SK-N-SH (cell line): ENCODE results near the gene SCARB2. TPM values are rescaled to one million over a fixed set of nuclear protein-coding genes. Genes with fewer than 3 reads are reported as not detected.

Experiments used
- CTCF ChIA-PET: fragments of 300-600, 350-600 bp; formaldehyde crosslinking; extraction: SDS; loops from one replicate; lab custom pipeline; 2021; lab: Yijun Ruan, JAX
- POLR2A ChIA-PET: fragments of 350-600 bp; sonication (Branson Sonifier 250); formaldehyde crosslinking; extraction: SDS; loops from one replicate; lab custom pipeline; 2020; ENCODE audit warnings: antibody characterized with exemption, inconsistent platforms; lab: Yijun Ruan, JAX
- DNase-seq: peaks from one replicate; pipeline ENCODE4 v3.0.0; 2012
- H2AFZ ChIP-seq: fragments of 200-600 bp; sonication (generic); 2 replicates; pipeline ENCODE4 v1.8.1; 2016; ENCODE audit warnings: antibody characterized with exemption, mild to moderate bottlenecking, low read depth
- H3F3A ChIP-seq: fragments of 200-600 bp; sonication (generic); replicated peaks from 2 replicates; pipeline ENCODE3; 2016; ENCODE audit warnings: antibody characterized with exemption, mild to moderate bottlenecking; ENCODE audit not compliant: insufficient read depth
- H3K27ac ChIP-seq, 2 experiments: fragments of 200-500 bp in 1 of 2; fragments of 200-600 bp in 1 of 2; sonication (Bioruptor generic) in 1 of 2; sonication (generic), shearing (Covaris generic) in 1 of 2; 2 replicates each; pipeline versions ENCODE4 v1.5.1 to v1.6.1; 2014 to 2016; ENCODE audit warnings: low read depth in 2 of 2, inconsistent platforms in 1 of 2, low read length in 1 of 2, mild to moderate bottlenecking in 1 of 2, mixed read lengths in 1 of 2
- H3K27me3 ChIP-seq: fragments of 200-600 bp; sonication (generic), shearing (Covaris generic); 2 replicates; pipeline ENCODE4 v1.6.1; 2016; ENCODE audit warnings: mixed run types; ENCODE audit not compliant: insufficient read depth
- H3K36me3 ChIP-seq, 2 experiments: fragments of 200-500 bp in 1 of 2; fragments of 200-600 bp in 1 of 2; sonication (Bioruptor generic) in 1 of 2; sonication (generic) in 1 of 2; replicated peaks in 1 of 2; 2 replicates each; pipeline versions ENCODE3 to v1.5.1; 2014 to 2016; ENCODE audit warnings: low read length in 1 of 2, mild to moderate bottlenecking in 1 of 2; ENCODE audit not compliant: insufficient read depth in 2 of 2, control insufficient read depth in 1 of 2
- H3K4me1 ChIP-seq, 2 experiments: fragments of 200-500 bp in 1 of 2; fragments of 200-600 bp in 1 of 2; sonication (Bioruptor generic) in 1 of 2; sonication (generic), shearing (Covaris generic) in 1 of 2; 2 replicates each; pipeline versions ENCODE4 v1.5.1 to v1.6.1; 2014 to 2016; ENCODE audit warnings: low read depth in 1 of 2, low read length in 1 of 2, mixed run types in 1 of 2; ENCODE audit not compliant: insufficient read depth in 2 of 2, control insufficient read depth in 1 of 2
- H3K4me2 ChIP-seq: fragments of 200-600 bp; sonication (generic), shearing (Covaris generic); 2 replicates; pipeline ENCODE4 v1.6.1; 2017; ENCODE audit warnings: mixed run types
- H3K4me3 ChIP-seq, 2 experiments: fragments of 200-500 bp in 1 of 2; fragments of 200-600 bp in 1 of 2; sonication (Bioruptor generic) in 1 of 2; sonication (generic), shearing (Covaris generic) in 1 of 2; 2 replicates each; pipeline versions ENCODE4 v1.5.1 to v1.8.1; 2014 to 2016; ENCODE audit warnings: low read depth in 2 of 2, inconsistent platforms in 1 of 2, low read length in 1 of 2, mild to moderate bottlenecking in 1 of 2, mixed read lengths in 1 of 2, moderate library complexity in 1 of 2
- H3K79me2 ChIP-seq: fragments of 200-600 bp; sonication (generic); 2 replicates; pipeline ENCODE4 v1.8.1; 2017; ENCODE audit warnings: mild to moderate bottlenecking; ENCODE audit not compliant: insufficient read depth
- H3K9ac ChIP-seq: fragments of 200-600 bp; sonication (generic); 2 replicates; pipeline ENCODE4 v1.6.1; 2017; ENCODE audit warnings: mixed run types
- H3K9me2 ChIP-seq: fragments of 200-600 bp; sonication (generic); 2 replicates; pipeline ENCODE4 v1.6.1; 2017; ENCODE audit warnings: mixed run types
- H3K9me3 ChIP-seq: fragments of 200-600 bp; sonication (generic); 2 replicates; pipeline ENCODE4 v1.6.1; 2017; ENCODE audit warnings: mixed run types, mild to moderate bottlenecking, moderate library complexity
- H4K20me1 ChIP-seq: fragments of 200-600 bp; sonication (generic); 2 replicates; pipeline ENCODE4 v1.6.1; 2017; ENCODE audit warnings: mild to moderate bottlenecking, mixed run types; ENCODE audit not compliant: insufficient read depth
- CHD2 ChIP-seq: fragments of 150-350 bp; IDR thresholded peaks from 2 replicates; pipeline ENCODE4 v1.6.1; 2018; ENCODE audit warnings: low read length; ENCODE audit not compliant: partially characterized antibody
- CTCF ChIP-seq: fragments of 200-600 bp; sonication (generic); IDR thresholded peaks from 2 replicates; pipeline ENCODE4 v1.6.1; 2017; ENCODE audit warnings: antibody characterized with exemption, mild to moderate bottlenecking, moderate library complexity
- ELF1 ChIP-seq: IDR thresholded peaks from 2 replicates; pipeline ENCODE4 v1.4.0; 2012
- EP300 ChIP-seq, 2 experiments: IDR thresholded peaks; 2 replicates each; pipeline versions ENCODE4 v1.4.0 to v1.6.1; 2012; ENCODE audit warnings: borderline replicate concordance in 1 of 2, low read depth in 1 of 2, low read length in 1 of 2
- EZH2phosphoT487 ChIP-seq: fragments of 200-600 bp; sonication (generic); IDR thresholded peaks from 2 replicates; pipeline ENCODE4 v1.6.1; 2017; ENCODE audit warnings: low read depth, mixed run types, mild to moderate bottlenecking, antibody characterized with exemption, moderate library complexity, borderline replicate concordance
- GABPA ChIP-seq: IDR thresholded peaks from 2 replicates; pipeline ENCODE4 v1.4.0; 2012; ENCODE audit warnings: low read depth, mild to moderate bottlenecking
- JUND ChIP-seq: IDR thresholded peaks from 2 replicates; pipeline ENCODE4 v1.4.0; 2012
- MEF2A ChIP-seq: IDR thresholded peaks from 2 replicates; pipeline ENCODE4 v1.4.0; 2012; ENCODE audit warnings: low read depth, borderline replicate concordance
- MXI1 ChIP-seq: IDR thresholded peaks from 2 replicates; pipeline ENCODE4 v1.6.1; 2012; ENCODE audit warnings: mild to moderate bottlenecking, low read depth, low read length, improper control_type of control experiment
- NRF1 ChIP-seq: IDR thresholded peaks from 2 replicates; pipeline ENCODE4 v1.6.1; 2012; ENCODE audit warnings: low read depth, mild to moderate bottlenecking, low read length
- POLR2AphosphoS5 ChIP-seq: IDR thresholded peaks from 2 replicates; pipeline ENCODE4 v1.6.1; 2012; ENCODE audit warnings: low read depth, low read length
- RAD21 ChIP-seq: IDR thresholded peaks from 2 replicates; pipeline ENCODE4 v1.6.1; 2012; ENCODE audit warnings: mild to moderate bottlenecking, low read length
- RXRA ChIP-seq: IDR thresholded peaks from 2 replicates; pipeline ENCODE4 v1.4.0; 2012; ENCODE audit warnings: low read depth, mild to moderate bottlenecking, borderline replicate concordance
- SMC3 ChIP-seq: IDR thresholded peaks from 2 replicates; pipeline ENCODE4 v1.6.1; 2012; ENCODE audit warnings: low read depth, low read length, improper control_type of control experiment
- TAF1 ChIP-seq: IDR thresholded peaks from 2 replicates; pipeline ENCODE4 v1.6.1; 2012; ENCODE audit warnings: low read depth, mild to moderate bottlenecking, low read length, moderate library complexity, borderline replicate concordance
- TCF12 ChIP-seq: IDR thresholded peaks from 2 replicates; pipeline ENCODE4 v1.4.0; 2012
- WGBS: methylation state at CpG from one replicate; pipeline ENCODE4 v1.1.6; 2017; ENCODE audit warnings: low lambda C conversion rate; 5-methylcytosine and 5-hydroxymethylcytosine counted together
- polyA plus RNA-seq, 3 experiments: library from polyadenylated mRNA; depleted of rRNA; stranded (reverse); fragments of >200 nt; gene quantifications; 2 replicates each; pipeline ENCODE4 v1.2.3, GENCODE V29; 2012
- TF ChIP-seq, protein P1 (sequence below): IDR thresholded peaks from 2 replicates; pipeline ENCODE4 v1.4.0; 2012; ENCODE audit warnings: low read depth, borderline replicate concordance
- TF ChIP-seq, protein P2 (sequence below): IDR thresholded peaks from 2 replicates; pipeline ENCODE4; 2012
- TF ChIP-seq, protein P3 (sequence below): fragments of 150-350 bp; IDR thresholded peaks from 2 replicates; pipeline ENCODE4 v1.6.1; 2016; ENCODE audit warnings: mild to moderate bottlenecking, low read depth, low read length
- TF ChIP-seq, protein P4 (sequence below): IDR thresholded peaks from 2 replicates; pipeline ENCODE4 v1.4.0; 2012; ENCODE audit warnings: low read depth, borderline replicate concordance

SCARB2 gene
- polyA plus RNA-seq, 1 of the 3 experiments (the other 2 are of a cell fraction) = 82.6 TPM

- no peak overlapping the region for H3K4me3 ChIP-seq
- H3K9me2 ChIP-seq = no peaks in the 10 kb centered on the region
- POLR2A ChIA-PET = no interaction called here
- H3K4me2 ChIP-seq = no peak overlapping the region
- peaks cover 5% of the 10 kb centered on the region for H3F3A ChIP-seq
- H2AFZ ChIP-seq = no peak overlapping the region
- TF ChIP-seq JUND = no peak
- TF ChIP-seq CTCF = no peak
- no peak for TF ChIP-seq TAF1
- TF ChIP-seq GABPA = no peak
- no peak for TF ChIP-seq ELF1
- TF ChIP-seq, protein P1, sequence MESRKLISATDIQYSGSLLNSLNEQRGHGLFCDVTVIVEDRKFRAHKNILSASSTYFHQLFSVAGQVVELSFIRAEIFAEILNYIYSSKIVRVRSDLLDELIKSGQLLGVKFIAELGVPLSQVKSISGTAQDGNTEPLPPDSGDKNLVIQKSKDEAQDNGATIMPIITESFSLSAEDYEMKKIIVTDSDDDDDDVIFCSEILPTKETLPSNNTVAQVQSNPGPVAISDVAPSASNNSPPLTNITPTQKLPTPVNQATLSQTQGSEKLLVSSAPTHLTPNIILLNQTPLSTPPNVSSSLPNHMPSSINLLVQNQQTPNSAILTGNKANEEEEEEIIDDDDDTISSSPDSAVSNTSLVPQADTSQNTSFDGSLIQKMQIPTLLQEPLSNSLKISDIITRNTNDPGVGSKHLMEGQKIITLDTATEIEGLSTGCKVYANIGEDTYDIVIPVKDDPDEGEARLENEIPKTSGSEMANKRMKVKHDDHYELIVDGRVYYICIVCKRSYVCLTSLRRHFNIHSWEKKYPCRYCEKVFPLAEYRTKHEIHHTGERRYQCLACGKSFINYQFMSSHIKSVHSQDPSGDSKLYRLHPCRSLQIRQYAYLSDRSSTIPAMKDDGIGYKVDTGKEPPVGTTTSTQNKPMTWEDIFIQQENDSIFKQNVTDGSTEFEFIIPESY = no peak
- no peak for TF ChIP-seq MXI1
- TF ChIP-seq POLR2AphosphoS5 = no peak
- no peak for TF ChIP-seq CHD2
- TF ChIP-seq, protein P2, sequence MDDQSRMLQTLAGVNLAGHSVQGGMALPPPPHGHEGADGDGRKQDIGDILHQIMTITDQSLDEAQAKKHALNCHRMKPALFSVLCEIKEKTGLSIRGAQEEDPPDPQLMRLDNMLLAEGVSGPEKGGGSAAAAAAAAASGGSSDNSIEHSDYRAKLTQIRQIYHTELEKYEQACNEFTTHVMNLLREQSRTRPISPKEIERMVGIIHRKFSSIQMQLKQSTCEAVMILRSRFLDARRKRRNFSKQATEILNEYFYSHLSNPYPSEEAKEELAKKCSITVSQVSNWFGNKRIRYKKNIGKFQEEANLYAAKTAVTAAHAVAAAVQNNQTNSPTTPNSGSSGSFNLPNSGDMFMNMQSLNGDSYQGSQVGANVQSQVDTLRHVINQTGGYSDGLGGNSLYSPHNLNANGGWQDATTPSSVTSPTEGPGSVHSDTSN = no peak
- no peak for TF ChIP-seq NRF1
- TF ChIP-seq EP300 (IDR thresholded peaks at IDR 0.05; ENCODE audit: borderline replicate concordance in 1 of 2, low read depth in 1 of 2, low read length in 1 of 2) = no peak
- TF ChIP-seq, protein P3, sequence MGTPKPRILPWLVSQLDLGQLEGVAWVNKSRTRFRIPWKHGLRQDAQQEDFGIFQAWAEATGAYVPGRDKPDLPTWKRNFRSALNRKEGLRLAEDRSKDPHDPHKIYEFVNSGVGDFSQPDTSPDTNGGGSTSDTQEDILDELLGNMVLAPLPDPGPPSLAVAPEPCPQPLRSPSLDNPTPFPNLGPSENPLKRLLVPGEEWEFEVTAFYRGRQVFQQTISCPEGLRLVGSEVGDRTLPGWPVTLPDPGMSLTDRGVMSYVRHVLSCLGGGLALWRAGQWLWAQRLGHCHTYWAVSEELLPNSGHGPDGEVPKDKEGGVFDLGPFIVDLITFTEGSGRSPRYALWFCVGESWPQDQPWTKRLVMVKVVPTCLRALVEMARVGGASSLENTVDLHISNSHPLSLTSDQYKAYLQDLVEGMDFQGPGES = no peak
- TF ChIP-seq, protein P4, sequence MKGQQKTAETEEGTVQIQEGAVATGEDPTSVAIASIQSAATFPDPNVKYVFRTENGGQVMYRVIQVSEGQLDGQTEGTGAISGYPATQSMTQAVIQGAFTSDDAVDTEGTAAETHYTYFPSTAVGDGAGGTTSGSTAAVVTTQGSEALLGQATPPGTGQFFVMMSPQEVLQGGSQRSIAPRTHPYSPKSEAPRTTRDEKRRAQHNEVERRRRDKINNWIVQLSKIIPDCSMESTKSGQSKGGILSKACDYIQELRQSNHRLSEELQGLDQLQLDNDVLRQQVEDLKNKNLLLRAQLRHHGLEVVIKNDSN = no peak
- TF ChIP-seq RXRA = no peak
- no peak for TF ChIP-seq EZH2phosphoT487
- TF ChIP-seq SMC3 = no peak
- no peak for TF ChIP-seq TCF12
- no peak for TF ChIP-seq MEF2A
- no peak for TF ChIP-seq RAD21
- H3K9ac ChIP-seq = no peak overlapping the region
- no peaks in the 10 kb centered on the region for H3K27me3 ChIP-seq
- CTCF ChIA-PET = interaction anchor here (1.4 kb wide), 1 partner anchor 186 kb away, joined by 6 read pairs; no protein-coding TSS in a partner anchor
- no peaks in the 10 kb centered on the region for H4K20me1 ChIP-seq
- 88% methylated on average over 2 of the region's 2 CpGs for WGBS
- DNase-seq = no peak
- peaks cover 5 to 9% of the 10 kb centered on the region in 2 experiments; a peak in 2 of 4 replicates for H3K4me1 ChIP-seq
- no peaks in the 10 kb centered on the region for H3K9me3 ChIP-seq
- no peak overlapping the region for H3K27ac ChIP-seq
- peaks cover 22 to 44% of the 10 kb centered on the region in 2 experiments for H3K36me3 ChIP-seq
- peaks cover 64% of the 10 kb centered on the region for H3K79me2 ChIP-seq
Measured at GRCh38 chr4:76192236-76192635, 21.4 kb downstream of the SCARB2 start.
